OCI-LY7 (cell line): ENCODE measurements around the gene GPR142. TPM values are rescaled to one million over a fixed set of nuclear protein-coding genes. Genes with fewer than 3 reads are reported as not detected.

Experiments used
- BruUV-seq: library from RNA; stranded (reverse); fragments of 400-500 nt; replicated peaks from 2 replicates; lab custom pipeline; 2021; lab: Mats Ljungman, UMichigan
- CTCF ChIA-PET: fragments of 300-600 bp; sonication (Branson Sonifier 250); formaldehyde crosslinking; loops from one replicate; lab custom pipeline; 2022; ENCODE audit warnings: antibody characterized with exemption; ENCODE audit not compliant: unreplicated experiment; lab: Charles Lee
- POLR2A ChIA-PET: fragments of 300-600 bp; sonication (Branson Sonifier 250); formaldehyde crosslinking; loops from one replicate; lab custom pipeline; 2022; ENCODE audit warnings: antibody characterized with exemption; lab: Charles Lee
- DNase-seq: peaks from one replicate; pipeline ENCODE4 v3.0.0-alpha.2; 2015; ENCODE audit warnings: low spot score
- H2AFZ ChIP-seq: fragments of 200-600 bp; sonication (generic), shearing (Covaris generic); 2 replicates; pipeline ENCODE4 v1.6.1; 2014; ENCODE audit warnings: mild to moderate bottlenecking, antibody characterized with exemption, low read length, moderate library complexity
- H3K27ac ChIP-seq: fragments of 200-600 bp; sonication (generic); 2 replicates; pipeline ENCODE4 v1.5.1; 2014; ENCODE audit warnings: mixed run types, low read depth, mild to moderate bottlenecking, moderate library complexity, low read length, inconsistent platforms; ENCODE audit not compliant: poor library complexity, severe bottlenecking
- H3K36me3 ChIP-seq: fragments of 200-600 bp; sonication (generic); 2 replicates; pipeline ENCODE4 v1.6.1; 2014; ENCODE audit warnings: mild to moderate bottlenecking, antibody characterized with exemption, low read length, moderate library complexity, mixed read lengths; ENCODE audit not compliant: insufficient read depth
- H3K4me1 ChIP-seq: fragments of 200-600 bp; sonication (generic); 2 replicates; pipeline ENCODE4 v1.5.1; 2014; ENCODE audit warnings: mild to moderate bottlenecking, low read length; ENCODE audit not compliant: insufficient read depth, poor library complexity, severe bottlenecking
- H3K4me2 ChIP-seq: fragments of 200-600 bp; sonication (generic); 2 replicates; pipeline ENCODE4 v1.6.1; 2014; ENCODE audit warnings: mild to moderate bottlenecking, low read length
- H3K4me3 ChIP-seq: fragments of 200-600 bp; sonication (generic); 2 replicates; pipeline ENCODE4 v1.5.1; 2014; ENCODE audit warnings: mild to moderate bottlenecking, low read depth, low read length; ENCODE audit not compliant: poor library complexity, severe bottlenecking
- H3K79me2 ChIP-seq: fragments of 200-600 bp; sonication (generic); 2 replicates; pipeline ENCODE4 v1.6.1; 2016; ENCODE audit warnings: low read depth, mild to moderate bottlenecking, low read length, moderate library complexity, mixed read lengths; ENCODE audit not compliant: insufficient read depth
- H3K9me2 ChIP-seq: fragments of 200-600 bp; sonication (generic); 2 replicates; pipeline ENCODE4 v1.6.1; 2016; ENCODE audit warnings: mild to moderate bottlenecking, low read length, mixed read lengths; ENCODE audit not compliant: insufficient read depth
- H3K9me3 ChIP-seq: fragments of 200-600 bp; sonication (generic); 2 replicates; pipeline ENCODE4 v1.6.1; 2014; ENCODE audit warnings: mild to moderate bottlenecking, mixed run types, low read length, mixed read lengths
- H4K20me1 ChIP-seq: fragments of 200-600 bp; sonication (generic); 2 replicates; pipeline ENCODE4 v1.6.1; 2014; ENCODE audit warnings: mild to moderate bottlenecking, antibody characterized with exemption, low read length, moderate library complexity, mixed read lengths; ENCODE audit not compliant: insufficient read depth
- EZH2phosphoT487 ChIP-seq: fragments of 200-600 bp; sonication (generic); IDR thresholded peaks from 2 replicates; pipeline ENCODE4 v1.6.1; 2018; ENCODE audit warnings: low read depth, borderline replicate concordance, mild to moderate bottlenecking, mixed run types, antibody characterized with exemption, low read length, moderate library complexity, mixed read lengths
- intact Hi-C: fragments of 100-400 bp; cut with micrococcal nuclease; formaldehyde crosslinking; loops from one replicate; pipeline ENCODE4 v1.10.0; 2022; ENCODE audit not compliant: unreplicated experiment
- total RNA-seq, 2 experiments: library from RNA; depleted of rRNA in 1 of 2; stranded (reverse); fragments of >200 nt in 1 of 2; shearing (Covaris generic) in 1 of 2; gene quantifications; 2 replicates each; pipeline ENCODE4 v1.2.3, GENCODE V29; 2014 to 2022
- TF ChIP-seq, protein P1 (sequence below): fragments of 200-600 bp; sonication (generic); conservative IDR thresholded peaks from 2 replicates; pipeline ENCODE4 v1.5.1; 2014; ENCODE audit warnings: mild to moderate bottlenecking, antibody characterized with exemption, low read length, moderate library complexity, mixed read lengths

GPR142 gene
- total RNA-seq, 2 experiments from 2014 or later: not detected

DNA sequence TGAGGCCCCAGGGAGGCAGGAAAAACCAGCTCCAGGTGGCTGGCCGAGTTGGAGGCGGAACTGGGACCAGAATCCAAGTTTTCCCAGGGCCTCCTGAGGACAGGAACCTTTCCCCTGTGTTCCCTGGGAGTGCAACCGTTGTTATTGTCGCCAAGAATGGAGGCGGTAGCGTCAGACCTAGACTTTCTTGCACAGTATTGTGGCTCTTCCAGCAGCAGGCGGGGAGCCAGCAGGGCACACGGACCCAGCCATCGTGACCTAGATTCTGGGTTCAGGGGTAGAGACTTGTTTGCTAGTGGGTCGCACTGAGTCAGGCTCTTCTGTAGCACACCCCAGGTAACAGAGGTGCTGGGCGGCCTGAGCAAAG lies 41.9 kb upstream of the GPR142 start:
- no peak overlapping the region for H3K27ac ChIP-seq
- no peak overlapping the region for H2AFZ ChIP-seq
- TF ChIP-seq, protein P1, sequence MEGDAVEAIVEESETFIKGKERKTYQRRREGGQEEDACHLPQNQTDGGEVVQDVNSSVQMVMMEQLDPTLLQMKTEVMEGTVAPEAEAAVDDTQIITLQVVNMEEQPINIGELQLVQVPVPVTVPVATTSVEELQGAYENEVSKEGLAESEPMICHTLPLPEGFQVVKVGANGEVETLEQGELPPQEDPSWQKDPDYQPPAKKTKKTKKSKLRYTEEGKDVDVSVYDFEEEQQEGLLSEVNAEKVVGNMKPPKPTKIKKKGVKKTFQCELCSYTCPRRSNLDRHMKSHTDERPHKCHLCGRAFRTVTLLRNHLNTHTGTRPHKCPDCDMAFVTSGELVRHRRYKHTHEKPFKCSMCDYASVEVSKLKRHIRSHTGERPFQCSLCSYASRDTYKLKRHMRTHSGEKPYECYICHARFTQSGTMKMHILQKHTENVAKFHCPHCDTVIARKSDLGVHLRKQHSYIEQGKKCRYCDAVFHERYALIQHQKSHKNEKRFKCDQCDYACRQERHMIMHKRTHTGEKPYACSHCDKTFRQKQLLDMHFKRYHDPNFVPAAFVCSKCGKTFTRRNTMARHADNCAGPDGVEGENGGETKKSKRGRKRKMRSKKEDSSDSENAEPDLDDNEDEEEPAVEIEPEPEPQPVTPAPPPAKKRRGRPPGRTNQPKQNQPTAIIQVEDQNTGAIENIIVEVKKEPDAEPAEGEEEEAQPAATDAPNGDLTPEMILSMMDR: no peak
- no peak for TF ChIP-seq EZH2phosphoT487
- BruUV-seq: no TSS peak
- H3K4me2 ChIP-seq: no peak overlapping the region
- CTCF ChIA-PET: no interaction called here
- no peaks in the 10 kb centered on the region for H3K9me3 ChIP-seq
- H4K20me1 ChIP-seq: no peaks in the 10 kb centered on the region
- no peaks in the 10 kb centered on the region for H3K4me1 ChIP-seq
- no peaks in the 10 kb centered on the region for H3K36me3 ChIP-seq
- POLR2A ChIA-PET: no interaction called here
- intact Hi-C loops: no loop called here
- H3K79me2 ChIP-seq: no peaks in the 10 kb centered on the region
- DNase-seq: no peak
- H3K4me3 ChIP-seq: no peak overlapping the region
- no peaks in the 10 kb centered on the region for H3K9me2 ChIP-seq

DNA sequence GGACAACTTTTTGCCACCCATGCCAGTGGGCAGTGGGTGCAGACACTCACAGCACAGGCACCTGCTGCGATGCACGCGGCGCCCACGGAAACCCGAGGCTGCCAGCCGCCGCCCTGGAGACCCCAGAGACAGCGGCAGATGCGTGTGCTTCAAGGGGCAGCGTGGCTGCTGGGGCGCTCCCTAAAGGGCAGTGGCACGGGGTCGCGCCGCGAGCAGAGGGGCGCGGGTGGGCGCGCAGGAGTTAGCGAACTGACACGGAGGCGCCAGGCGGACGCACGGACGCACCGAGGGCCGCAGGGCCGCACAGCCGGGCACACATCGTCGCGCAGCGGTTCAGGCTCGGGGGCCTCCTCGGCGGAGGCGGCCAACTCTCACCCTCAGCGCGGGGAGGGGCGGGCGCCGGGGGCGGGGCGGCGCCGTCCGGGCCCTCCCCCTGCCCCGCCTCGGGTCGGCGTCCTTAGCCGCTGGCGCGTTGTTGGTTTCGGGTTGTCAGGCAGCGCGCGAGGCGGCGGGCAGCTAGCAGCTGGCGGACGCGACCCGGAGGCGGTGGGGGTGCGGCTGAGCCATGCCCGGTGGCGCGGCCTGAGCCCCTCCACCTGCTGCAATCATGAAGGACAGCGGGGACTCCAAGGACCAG lies 41.4 kb upstream of the GPR142 start, which contains the start of gene KIF19:
KIF19 (plus strand) TSS at position 484 of the 637 bp plus-strand sequence; CDS start at position 608, 124 bp downstream.
- DNase-seq: no peak
- no peaks in the 10 kb centered on the region for H3K9me3 ChIP-seq
- H3K4me3 ChIP-seq: no peak within 1 kb of the TSS
- H3K79me2 ChIP-seq: no peaks in the 10 kb centered on the region
- ChIA-PET POLR2A (no interaction called here), CTCF (no interaction called here)
- no peaks in the 10 kb centered on the region for H3K36me3 ChIP-seq
- no peaks in the 10 kb centered on the region for H3K4me1 ChIP-seq
- no peaks in the 10 kb centered on the region for H4K20me1 ChIP-seq
- no peak for TF ChIP-seq EZH2phosphoT487
- TF ChIP-seq, protein P1: no peak
- H3K27ac ChIP-seq: no peak within 1 kb of the TSS
- H3K4me2 ChIP-seq: no peak within 1 kb of the TSS
- intact Hi-C loops: no loop called here
- BruUV-seq: no TSS peak
- H2AFZ ChIP-seq: no peak within 1 kb of the TSS
- no peaks in the 10 kb centered on the region for H3K9me2 ChIP-seq

DNA sequence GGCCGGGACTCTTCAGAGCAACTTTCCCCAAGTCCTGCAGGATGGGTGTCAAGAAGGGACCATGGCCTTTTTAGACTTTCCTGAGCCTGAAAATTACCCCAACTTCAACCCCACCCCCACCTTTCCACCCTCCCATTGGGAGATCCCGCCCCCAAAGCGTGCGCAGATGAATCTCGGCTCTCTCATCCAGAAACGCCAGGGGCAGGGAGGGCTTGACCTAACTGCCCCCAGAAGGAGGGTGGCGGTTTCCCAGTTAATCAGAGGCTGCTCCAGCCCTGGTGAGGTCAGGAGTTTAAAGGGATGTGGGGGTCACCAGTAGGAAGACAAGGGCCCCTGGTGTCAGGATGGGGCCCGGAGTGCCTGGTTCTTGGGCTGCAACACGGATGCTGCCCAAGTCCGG lies 40.8 kb upstream of the GPR142 start:
- Histone ChIP-seq H3K4me1 (no peaks in the 10 kb centered on the region), H3K36me3 (no peaks in the 10 kb centered on the region), H3K4me2 (no peak overlapping the region), H3K9me3 (no peaks in the 10 kb centered on the region), H3K79me2 (no peaks in the 10 kb centered on the region), H3K4me3 (no peak overlapping the region), H2AFZ (no peak overlapping the region), H4K20me1 (no peaks in the 10 kb centered on the region), H3K9me2 (no peaks in the 10 kb centered on the region), H3K27ac (no peak overlapping the region)
- BruUV-seq: no TSS peak
- ChIA-PET CTCF (no interaction called here), POLR2A (no interaction called here)
- intact Hi-C loops: no loop called here
- no peak for DNase-seq
- TF ChIP-seq EZH2phosphoT487: no peak
- TF ChIP-seq, protein P1: no peak
